Neural cell (in vitro differentiated cells): ENCODE data around the gene MAP7D1.
"Not testable (repeated sequence)": the region's sequence is repeated elsewhere in the genome, so short reads cannot be mapped to it uniquely, and the experiment has no call there.

ENCODE experiments used
- CTCF ChIP-seq: fragments of 450-650 bp; IDR thresholded peaks from 2 replicates; pipeline ENCODE4 v1.5.1; 2014; ENCODE audit warnings: antibody characterized with exemption, mild to moderate bottlenecking, moderate library complexity; ENCODE audit not compliant: poor library complexity, severe bottlenecking
- SMC3 ChIP-seq: fragments of 450-650 bp; conservative IDR thresholded peaks from 2 replicates; pipeline ENCODE4 v1.6.1; 2014; ENCODE audit warnings: antibody characterized with exemption, mild to moderate bottlenecking, moderate library complexity; ENCODE audit not compliant: poor library complexity

GRCh38 chr1:36158827-36159252 is 2.9 kb downstream of the MAP7D1 start:
- not testable (repeated sequence) for TF ChIP-seq SMC3, CTCF
